GM23338 (cell line): ENCODE measurements around the gene SRSF9.

Experiments
- EZH2 ChIP-seq: fragments of 200-600 bp; sonication (generic); IDR thresholded peaks from one replicate; pipeline ENCODE4 v1.8.0; 2017; ENCODE audit warnings: antibody characterized with exemption, mild to moderate bottlenecking, low read depth; ENCODE audit not compliant: unreplicated experiment
- NANOG ChIP-seq: IDR thresholded peaks from 2 replicates; pipeline ENCODE4 v1.6.1; 2016; ENCODE audit warnings: antibody characterized with exemption, borderline replicate concordance
- POLR2AphosphoS5 ChIP-seq: IDR thresholded peaks from 2 replicates; pipeline ENCODE4 v1.6.1; 2016; ENCODE audit warnings: antibody characterized with exemption, low read depth
- STAT1 ChIP-seq: IDR thresholded peaks from one replicate; pipeline ENCODE4 v1.6.1; 2016; ENCODE audit warnings: antibody characterized with exemption; ENCODE audit not compliant: unreplicated experiment
- ZNF462 ChIP-seq: fragments of 250-450 bp; sonication (Bioruptor Pico); IDR thresholded peaks from 2 replicates; pipeline ENCODE4 v1.5.0; 2020; ENCODE audit warnings: mild to moderate bottlenecking, moderate library complexity
- TF ChIP-seq, protein P1 (sequence below), 2 experiments: fragments of 200-600 bp in 1 of 2; sonication (generic) in 1 of 2; conservative IDR thresholded peaks; 2 replicates each; pipeline versions ENCODE4 v1.5.1 to v1.6.1; 2016 to 2017; ENCODE audit warnings: antibody characterized with exemption in 2 of 2, low read depth in 2 of 2, mild to moderate bottlenecking in 2 of 2, moderate library complexity in 1 of 2

DNA sequence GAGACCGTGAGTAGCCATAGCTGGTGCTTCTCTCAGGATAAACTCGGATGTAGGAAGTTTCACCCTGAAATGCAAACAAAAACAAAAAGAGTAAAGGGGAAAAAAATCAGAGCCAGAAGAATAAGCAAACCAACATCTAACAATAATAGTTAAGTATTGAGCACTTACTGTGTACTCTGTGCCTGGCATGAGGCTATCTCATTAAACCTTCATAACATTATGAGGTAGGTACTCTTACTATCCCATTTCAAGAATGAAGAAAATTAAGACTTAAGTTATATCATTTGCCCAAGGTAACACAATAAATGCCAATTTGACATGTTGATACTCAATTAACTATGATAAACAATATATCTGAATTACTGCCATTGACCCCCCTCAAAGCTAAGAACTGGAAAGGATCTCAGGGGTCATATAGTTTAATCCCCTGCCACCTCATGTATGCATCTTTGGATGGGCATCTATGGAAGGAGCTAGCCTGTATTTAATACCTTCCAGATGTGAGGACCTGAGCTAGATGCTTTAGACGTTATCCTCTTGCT lies 7.4 kb downstream of the SRSF9 start:
- TF ChIP-seq, protein P1, sequence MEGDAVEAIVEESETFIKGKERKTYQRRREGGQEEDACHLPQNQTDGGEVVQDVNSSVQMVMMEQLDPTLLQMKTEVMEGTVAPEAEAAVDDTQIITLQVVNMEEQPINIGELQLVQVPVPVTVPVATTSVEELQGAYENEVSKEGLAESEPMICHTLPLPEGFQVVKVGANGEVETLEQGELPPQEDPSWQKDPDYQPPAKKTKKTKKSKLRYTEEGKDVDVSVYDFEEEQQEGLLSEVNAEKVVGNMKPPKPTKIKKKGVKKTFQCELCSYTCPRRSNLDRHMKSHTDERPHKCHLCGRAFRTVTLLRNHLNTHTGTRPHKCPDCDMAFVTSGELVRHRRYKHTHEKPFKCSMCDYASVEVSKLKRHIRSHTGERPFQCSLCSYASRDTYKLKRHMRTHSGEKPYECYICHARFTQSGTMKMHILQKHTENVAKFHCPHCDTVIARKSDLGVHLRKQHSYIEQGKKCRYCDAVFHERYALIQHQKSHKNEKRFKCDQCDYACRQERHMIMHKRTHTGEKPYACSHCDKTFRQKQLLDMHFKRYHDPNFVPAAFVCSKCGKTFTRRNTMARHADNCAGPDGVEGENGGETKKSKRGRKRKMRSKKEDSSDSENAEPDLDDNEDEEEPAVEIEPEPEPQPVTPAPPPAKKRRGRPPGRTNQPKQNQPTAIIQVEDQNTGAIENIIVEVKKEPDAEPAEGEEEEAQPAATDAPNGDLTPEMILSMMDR (conservative IDR thresholded peaks at IDR 0.05; ENCODE audit: low read depth in 2 of 2), result no peak
- TF ChIP-seq STAT1 (no peak), NANOG (no peak), POLR2AphosphoS5 (no peak), ZNF462 (CRISPR knock-in tag) (no peak), EZH2 (no peak)
